Keratinocyte (primary cell): Measurements from ENCODE around the gene TWF2.

Experiments
- CTCF ChIP-seq, 3 experiments: IDR thresholded peaks in 1 of 3; conservative IDR thresholded peaks in 1 of 3; optimal IDR thresholded peaks in 1 of 3; 2 replicates in 2 of 3; 3 replicates in 1 of 3; pipeline versions ENCODE3 to v1.5.1; 2011; ENCODE audit warnings: low read length in 3 of 3, mild to moderate bottlenecking in 3 of 3, moderate library complexity in 2 of 3, control low read depth in 1 of 3, inconsistent platforms in 1 of 3; ENCODE audit not compliant: insufficient read depth in 2 of 3; ENCODE audit errors: extremely low read depth in 1 of 3
- EZH2 ChIP-seq: IDR thresholded peaks from one replicate; pipeline ENCODE4 v1.6.1; 2012; ENCODE audit warnings: inconsistent platforms, mild to moderate bottlenecking, low read length, moderate library complexity

- TF ChIP-seq CTCF (optimal IDR thresholded peaks at IDR 0.05 in 1 of 3, IDR thresholded peaks at IDR 0.05 in 1 of 3, conservative IDR thresholded peaks at IDR 0.05 in 1 of 3; ENCODE audit: extremely low read depth in 1 of 3, insufficient read depth in 2 of 3, low read length in 3 of 3) (no peak), EZH2 (no peak)
Observed at GRCh38 chr3:52225452-52226228, 13.3 kb downstream of the TWF2 start, which contains the start of gene TLR9.
